ENCODE measurements around the gene IFI44.
A peak's percentile ranks its signal among the peaks of the same experiment; 100 is the strongest.

IFI44 gene

GRCh38 chr1:78652019-78652560 is 2.5 kb downstream of the IFI44 start:
- no peak for DNase-seq

GRCh38 chr1:78658901-78659300 is 9.3 kb downstream of the IFI44 start:
- DNase-seq: no peak

DNA sequence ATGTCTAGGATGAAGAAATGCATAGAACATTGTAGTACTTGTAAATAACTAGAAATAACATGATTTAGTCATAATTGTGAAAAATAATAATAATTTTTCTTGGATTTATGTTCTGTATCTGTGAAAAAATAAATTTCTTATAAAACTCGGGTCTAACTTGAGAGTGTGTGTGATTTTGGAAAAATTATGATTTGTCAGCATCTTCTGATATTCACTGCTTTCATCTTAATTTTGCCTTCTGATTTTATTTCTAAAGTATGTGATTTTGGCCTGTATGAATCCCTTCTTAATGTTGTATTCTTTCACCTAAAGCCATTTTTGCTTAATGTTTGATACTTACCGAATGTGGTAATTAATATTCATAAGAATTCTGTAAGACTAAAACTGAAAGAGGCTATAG is 14.3 kb downstream of the IFI44 start:
- DNase-seq: no peak

DNA sequence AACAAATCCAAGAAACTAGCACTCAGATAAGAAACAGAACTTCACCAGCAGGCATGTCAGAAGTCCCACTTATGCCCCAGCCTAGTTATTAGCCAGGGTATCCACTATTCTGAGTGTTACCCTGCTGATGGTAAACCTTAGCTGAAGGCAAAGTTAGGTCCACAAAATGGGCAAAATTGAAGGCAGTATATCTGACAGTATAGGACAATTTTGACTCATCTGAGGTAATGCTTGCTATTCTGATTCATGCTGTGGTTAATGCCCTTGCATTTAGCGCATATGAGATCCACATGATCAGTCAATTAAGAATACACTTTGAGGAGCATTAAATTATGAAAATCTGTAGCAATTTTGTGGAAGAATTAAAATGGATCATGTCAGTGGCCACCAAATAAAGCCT is 15.1 kb downstream of the IFI44 start:
- DNase-seq: no peak

- DNase-seq: no peak
These were observed 16.2 kb downstream of the IFI44 start for GRCh38 chr1:78665809-78666208.

DNA sequence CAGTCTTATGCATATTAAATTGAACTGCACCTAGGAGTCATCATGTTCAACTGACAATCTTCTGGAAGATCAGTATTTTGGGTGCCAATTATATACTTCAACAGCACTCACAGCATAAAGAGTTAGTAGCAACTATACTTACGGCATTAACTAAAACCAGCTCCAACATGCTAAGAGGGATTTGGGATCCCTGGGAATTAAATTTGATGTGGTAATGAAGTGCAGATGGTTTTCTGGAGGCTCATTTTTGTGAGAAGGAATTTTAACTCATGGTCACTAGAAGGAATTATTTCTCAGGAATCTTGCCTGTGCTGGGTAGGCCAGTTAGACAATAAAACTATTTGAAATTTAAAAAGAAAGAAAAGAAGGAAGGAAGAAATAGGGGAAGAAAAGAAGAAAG is 18.3 kb downstream of the IFI44 start:
- peak; percentile 48 for DNase-seq

GRCh38 chr1:78668427-78668826 is 18.8 kb downstream of the IFI44 start:
- DNase-seq: no peak

GRCh38 chr1:78672428-78672827 is 22.8 kb downstream of the IFI44 start:
- DNase-seq: no peak

- DNase-seq: no peak
These were observed 23.5 kb downstream of the IFI44 start for GRCh38 chr1:78673120-78673519.

GRCh38 chr1:78676347-78676982 is 26.8 kb downstream of the IFI44 start:
- DNase-seq: peak; percentile 71

GRCh38 chr1:78676993-78677392 is 27.4 kb downstream of the IFI44 start:
- no peak for DNase-seq

DNA sequence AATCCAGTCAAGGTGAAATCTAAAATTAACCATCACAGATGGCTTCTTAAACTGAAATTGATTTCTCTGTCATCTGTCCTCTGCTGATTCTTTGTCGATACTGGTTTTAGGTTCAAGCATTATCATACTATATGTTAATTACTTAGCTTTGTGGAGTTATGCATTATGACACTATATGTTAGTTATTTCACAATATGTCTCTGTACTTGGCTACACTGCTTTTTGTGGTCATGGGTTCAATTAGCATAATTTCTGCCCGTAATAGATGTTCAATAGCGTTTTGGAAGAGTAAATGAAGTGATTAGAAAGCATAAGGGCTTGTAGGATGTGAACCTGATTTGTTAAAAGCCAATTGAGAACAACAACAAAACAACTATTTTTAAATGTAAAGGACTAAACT is 28.2 kb downstream of the IFI44 start:
- no peak for DNase-seq

- no peak for DNase-seq
These were observed 28.7 kb downstream of the IFI44 start for GRCh38 chr1:78678324-78678723.

DNA sequence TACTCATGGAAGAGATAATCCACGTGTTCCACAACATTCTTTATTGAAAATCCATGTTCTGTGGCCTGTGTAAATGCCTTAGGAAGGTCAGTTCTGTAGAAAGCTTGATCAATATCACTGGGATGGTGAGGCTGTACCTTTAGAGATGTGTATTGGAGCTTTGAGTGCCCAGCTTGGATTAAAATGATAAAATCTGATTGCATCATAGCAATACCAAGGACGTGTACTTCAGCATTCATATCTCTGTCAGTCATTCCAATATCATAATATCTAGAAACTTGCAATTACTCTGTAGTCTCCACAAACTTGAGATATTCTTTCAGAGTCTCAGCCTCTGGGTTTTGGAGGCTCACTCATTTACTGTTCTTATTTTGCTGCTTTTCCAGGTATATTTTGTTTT is 31.6 kb downstream of the IFI44 start:
- DNase-seq: no peak

- DNase-seq: no peak
These were observed 32.9 kb downstream of the IFI44 start for GRCh38 chr1:78682496-78682895.

GRCh38 chr1:78683079-78683478 is 33.4 kb downstream of the IFI44 start:
- no peak for DNase-seq

DNA sequence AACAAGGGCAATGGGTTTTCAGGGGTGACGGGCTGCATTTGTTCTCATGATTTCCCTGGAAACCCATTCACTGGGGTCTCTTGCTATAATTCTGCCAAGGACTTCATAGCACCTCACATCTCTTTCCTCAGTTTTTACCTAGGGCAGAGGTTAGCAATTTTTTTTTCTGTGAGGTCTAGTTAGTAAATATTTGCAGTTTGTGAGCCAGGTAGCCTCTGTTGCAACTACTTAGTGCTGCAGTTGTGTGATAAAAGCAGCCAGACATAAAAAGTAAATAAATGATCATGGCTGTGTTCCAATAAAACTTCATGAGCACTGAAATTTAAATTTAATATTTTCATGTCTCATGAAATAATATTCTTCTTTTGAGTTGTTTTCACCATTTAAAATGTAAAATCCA is 37.7 kb downstream of the IFI44 start:
- DNase-seq: no peak

DNA sequence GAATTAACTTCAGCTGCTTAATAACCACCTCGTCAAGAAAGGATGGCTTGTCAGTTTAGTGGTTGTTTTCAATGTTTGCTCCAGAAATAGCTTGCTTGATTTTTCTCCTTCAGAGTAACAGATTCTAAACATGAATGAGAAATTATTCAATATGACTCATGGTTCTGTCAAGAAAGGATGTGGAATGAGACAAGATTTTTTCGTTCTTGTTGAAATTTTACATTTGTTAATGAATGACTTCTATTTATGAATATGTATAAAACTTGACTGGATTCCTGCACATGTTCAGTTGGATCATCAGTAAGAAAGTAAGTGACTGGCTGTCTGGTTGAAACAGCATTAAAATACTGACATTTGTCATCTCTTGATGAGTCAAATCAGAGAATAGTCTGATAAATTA is 38.3 kb downstream of the IFI44 start:
- peak; percentile 53 for DNase-seq

GRCh38 chr1:78688697-78689096 is 39.1 kb downstream of the IFI44 start:
- DNase-seq: peak; percentile 72

DNA sequence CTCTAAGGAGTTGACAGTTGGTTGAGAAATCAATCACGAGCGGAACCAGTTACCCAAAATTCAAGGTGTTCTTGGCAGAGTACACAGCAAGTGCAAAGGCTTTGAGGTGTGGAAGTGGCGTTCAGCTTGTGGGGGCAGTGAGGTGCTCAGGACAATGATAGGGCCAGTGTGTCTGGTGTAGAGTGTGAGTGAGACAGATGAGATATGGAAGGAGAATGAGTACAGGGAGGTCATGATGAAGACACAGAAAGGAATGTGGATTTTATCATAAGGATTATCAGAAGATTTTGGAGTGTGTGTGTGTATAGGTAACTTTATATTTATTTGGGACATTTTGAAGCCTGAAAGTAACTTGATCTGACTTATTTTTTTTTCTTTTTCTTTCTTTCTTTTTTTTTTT is 40.9 kb downstream of the IFI44 start:
- DNase-seq: no peak

GRCh38 chr1:78691995-78692747 is 42.5 kb downstream of the IFI44 start:
- DNase-seq: no peak

DNA sequence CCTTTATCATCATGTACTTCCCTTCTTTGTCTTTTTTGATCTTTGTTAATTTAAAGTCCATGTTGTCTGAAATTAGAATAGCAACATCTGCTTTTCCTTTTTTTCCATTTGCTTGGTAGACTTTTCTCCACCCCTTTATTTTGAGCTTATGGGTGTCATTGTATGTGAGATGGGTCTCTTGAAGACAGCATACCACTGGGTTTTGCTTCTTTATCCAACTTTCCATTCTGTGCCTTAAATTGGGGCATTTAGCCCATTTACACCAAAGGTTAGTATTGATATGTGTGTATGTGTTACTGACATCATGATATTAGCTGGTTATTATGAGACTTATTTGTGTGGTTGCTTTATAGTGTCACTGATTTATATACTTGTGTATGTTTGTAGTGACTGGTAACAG is 50.2 kb downstream of the IFI44 start:
- no peak for DNase-seq

DNA sequence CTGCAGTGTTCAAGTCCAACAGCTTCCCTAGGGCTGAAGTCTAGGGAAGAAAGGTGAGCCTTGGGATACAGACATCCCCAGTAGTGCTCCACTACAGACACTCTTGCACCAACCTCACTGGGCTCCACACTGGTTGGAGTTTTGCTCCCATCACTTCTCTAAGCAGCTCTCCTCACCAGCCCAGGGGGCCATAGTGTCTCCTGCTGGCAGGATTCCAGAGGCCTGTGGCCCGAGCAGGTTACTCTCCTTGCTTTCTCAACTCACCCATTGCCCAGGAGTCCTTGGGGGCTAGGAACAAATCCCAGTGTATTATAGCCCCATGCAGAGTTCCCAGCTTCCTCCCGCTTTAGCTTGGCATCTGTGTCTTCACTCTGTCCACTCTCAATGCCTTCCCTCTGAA is 52.8 kb downstream of the IFI44 start:
- DNase-seq: no peak

GRCh38 chr1:78703806-78704205 is 54.2 kb downstream of the IFI44 start:
- peak; percentile 66 for DNase-seq
